Ishikawa (cell line): ENCODE measurements around the gene NPTX1.

Experiments
- CEBPB ChIP-seq: IDR thresholded peaks from 2 replicates; pipeline ENCODE4 v1.6.1; 2012
- CREB1 ChIP-seq: IDR thresholded peaks from 2 replicates; pipeline ENCODE4 v1.6.1; 2012; ENCODE audit warnings: low read depth
- EGR1 ChIP-seq: IDR thresholded peaks from 2 replicates; pipeline ENCODE4 v1.6.1; 2012
- EP300 ChIP-seq: IDR thresholded peaks from 2 replicates; pipeline ENCODE4 v1.6.1; 2012; ENCODE audit warnings: borderline replicate concordance
- FOXM1 ChIP-seq: IDR thresholded peaks from 2 replicates; pipeline ENCODE4 v1.6.1; 2012; ENCODE audit warnings: low read depth, borderline replicate concordance
- MAX ChIP-seq: IDR thresholded peaks from 2 replicates; pipeline ENCODE4 v1.6.1; 2012
- NFIC ChIP-seq: IDR thresholded peaks from 2 replicates; pipeline ENCODE4 v1.6.1; 2012
- RAD21 ChIP-seq: IDR thresholded peaks from 2 replicates; pipeline ENCODE4 v1.6.1; 2012; ENCODE audit warnings: low read depth
- TAF1 ChIP-seq: IDR thresholded peaks from 2 replicates; pipeline ENCODE4 v1.6.1; 2012; ENCODE audit warnings: low read depth, mild to moderate bottlenecking
- TCF12 ChIP-seq: IDR thresholded peaks from 2 replicates; pipeline ENCODE4 v1.6.1; 2012; ENCODE audit warnings: low read depth
- TEAD4 ChIP-seq: IDR thresholded peaks from 2 replicates; pipeline ENCODE4 v1.6.1; 2012
- YY1 ChIP-seq: IDR thresholded peaks from 2 replicates; pipeline ENCODE4 v1.6.1; 2012; ENCODE audit warnings: low read depth
- ZBTB7A ChIP-seq: IDR thresholded peaks from 2 replicates; pipeline ENCODE4 v1.6.1; 2012; ENCODE audit warnings: low read depth
- TF ChIP-seq, protein P1 (sequence below): IDR thresholded peaks from 2 replicates; pipeline ENCODE4 v1.6.1; 2012; ENCODE audit warnings: low read depth, mild to moderate bottlenecking
- TF ChIP-seq, protein P2 (sequence below): IDR thresholded peaks from 2 replicates; pipeline ENCODE4 v1.6.1; 2012

The NPTX1 gene

DNA sequence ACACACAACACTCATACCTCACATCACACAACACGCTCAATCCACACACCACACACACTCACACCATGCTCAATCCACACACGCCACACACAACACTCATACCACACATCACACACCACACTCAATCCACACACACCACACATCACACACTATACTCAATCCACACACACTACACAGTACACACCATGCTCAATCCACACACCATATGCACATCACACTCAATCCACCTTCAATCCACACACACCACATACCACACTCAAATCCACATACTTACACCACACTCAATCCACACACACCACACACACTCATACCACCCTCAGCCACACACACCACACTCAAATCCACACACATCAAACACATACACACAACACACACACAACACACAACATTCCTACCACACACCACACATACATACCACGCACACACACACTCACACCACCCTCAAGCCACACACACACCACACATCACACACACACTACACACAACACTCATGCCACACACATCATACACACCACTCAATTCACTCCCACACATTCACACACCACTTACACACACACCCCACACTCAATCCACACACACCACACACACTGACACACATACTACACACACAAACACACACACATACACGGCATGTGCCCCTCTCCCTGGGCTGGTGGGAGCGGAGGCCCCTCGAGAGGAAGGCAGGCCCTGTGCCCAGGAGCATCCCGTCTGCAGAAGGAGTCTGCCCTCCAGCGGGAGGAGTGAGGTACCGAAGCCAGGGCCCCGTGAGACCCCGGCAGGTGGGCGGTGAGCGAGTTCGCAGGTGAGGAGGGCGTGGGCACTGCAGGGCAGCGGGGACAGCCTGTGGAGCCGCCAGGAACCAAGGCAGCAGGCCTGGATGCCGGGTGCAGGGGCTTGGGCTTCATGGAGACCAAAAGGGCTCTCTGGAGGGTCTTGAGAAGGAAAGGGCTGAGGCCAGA lies 35.1 kb upstream of the NPTX1 start:
- TF ChIP-seq, protein P1, sequence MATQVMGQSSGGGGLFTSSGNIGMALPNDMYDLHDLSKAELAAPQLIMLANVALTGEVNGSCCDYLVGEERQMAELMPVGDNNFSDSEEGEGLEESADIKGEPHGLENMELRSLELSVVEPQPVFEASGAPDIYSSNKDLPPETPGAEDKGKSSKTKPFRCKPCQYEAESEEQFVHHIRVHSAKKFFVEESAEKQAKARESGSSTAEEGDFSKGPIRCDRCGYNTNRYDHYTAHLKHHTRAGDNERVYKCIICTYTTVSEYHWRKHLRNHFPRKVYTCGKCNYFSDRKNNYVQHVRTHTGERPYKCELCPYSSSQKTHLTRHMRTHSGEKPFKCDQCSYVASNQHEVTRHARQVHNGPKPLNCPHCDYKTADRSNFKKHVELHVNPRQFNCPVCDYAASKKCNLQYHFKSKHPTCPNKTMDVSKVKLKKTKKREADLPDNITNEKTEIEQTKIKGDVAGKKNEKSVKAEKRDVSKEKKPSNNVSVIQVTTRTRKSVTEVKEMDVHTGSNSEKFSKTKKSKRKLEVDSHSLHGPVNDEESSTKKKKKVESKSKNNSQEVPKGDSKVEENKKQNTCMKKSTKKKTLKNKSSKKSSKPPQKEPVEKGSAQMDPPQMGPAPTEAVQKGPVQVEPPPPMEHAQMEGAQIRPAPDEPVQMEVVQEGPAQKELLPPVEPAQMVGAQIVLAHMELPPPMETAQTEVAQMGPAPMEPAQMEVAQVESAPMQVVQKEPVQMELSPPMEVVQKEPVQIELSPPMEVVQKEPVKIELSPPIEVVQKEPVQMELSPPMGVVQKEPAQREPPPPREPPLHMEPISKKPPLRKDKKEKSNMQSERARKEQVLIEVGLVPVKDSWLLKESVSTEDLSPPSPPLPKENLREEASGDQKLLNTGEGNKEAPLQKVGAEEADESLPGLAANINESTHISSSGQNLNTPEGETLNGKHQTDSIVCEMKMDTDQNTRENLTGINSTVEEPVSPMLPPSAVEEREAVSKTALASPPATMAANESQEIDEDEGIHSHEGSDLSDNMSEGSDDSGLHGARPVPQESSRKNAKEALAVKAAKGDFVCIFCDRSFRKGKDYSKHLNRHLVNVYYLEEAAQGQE, result no peak
- no peak for TF ChIP-seq MAX
- TF ChIP-seq TCF12, result no peak
- no peak for TF ChIP-seq TAF1
- TF ChIP-seq FOXM1, result no peak
- no peak for TF ChIP-seq EGR1
- no peak for TF ChIP-seq YY1
- no peak for TF ChIP-seq TEAD4
- no peak for TF ChIP-seq CEBPB
- no peak for TF ChIP-seq RAD21
- no peak for TF ChIP-seq CREB1
- no peak for TF ChIP-seq ZBTB7A
- TF ChIP-seq EP300, result no peak
- TF ChIP-seq, protein P2, sequence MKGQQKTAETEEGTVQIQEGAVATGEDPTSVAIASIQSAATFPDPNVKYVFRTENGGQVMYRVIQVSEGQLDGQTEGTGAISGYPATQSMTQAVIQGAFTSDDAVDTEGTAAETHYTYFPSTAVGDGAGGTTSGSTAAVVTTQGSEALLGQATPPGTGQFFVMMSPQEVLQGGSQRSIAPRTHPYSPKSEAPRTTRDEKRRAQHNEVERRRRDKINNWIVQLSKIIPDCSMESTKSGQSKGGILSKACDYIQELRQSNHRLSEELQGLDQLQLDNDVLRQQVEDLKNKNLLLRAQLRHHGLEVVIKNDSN, result no peak
- no peak for TF ChIP-seq NFIC

DNA sequence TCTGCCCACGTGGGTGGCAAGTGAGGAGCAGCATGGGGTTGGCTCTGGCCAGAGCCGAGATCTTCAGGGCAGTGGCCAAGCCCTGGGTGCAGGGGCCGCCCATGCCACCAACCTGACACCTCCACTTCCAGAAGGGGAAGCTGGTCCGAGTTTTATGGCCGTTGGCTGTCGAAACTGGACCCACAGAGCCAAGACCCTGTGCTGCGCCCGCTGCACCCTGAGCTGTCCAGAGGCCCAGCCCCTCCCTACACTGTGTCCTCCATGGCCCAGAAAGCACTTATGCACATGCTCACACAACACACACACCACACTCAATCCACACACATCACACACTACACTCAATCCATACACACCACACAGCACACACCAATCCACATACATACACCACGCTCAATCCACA lies 34.4 kb upstream of the NPTX1 start:
- TF ChIP-seq, protein P1, result no peak
- TF ChIP-seq FOXM1, result no peak
- no peak for TF ChIP-seq CEBPB
- no peak for TF ChIP-seq CREB1
- no peak for TF ChIP-seq TCF12
- no peak for TF ChIP-seq TAF1
- TF ChIP-seq YY1, result no peak
- TF ChIP-seq EGR1, result no peak
- no peak for TF ChIP-seq MAX
- TF ChIP-seq TEAD4, result no peak
- no peak for TF ChIP-seq RAD21
- TF ChIP-seq ZBTB7A, result no peak

- TF ChIP-seq CEBPB, result no peak
These were observed 33.7 kb upstream of the NPTX1 start for GRCh38 chr17:80510132-80510531.

DNA sequence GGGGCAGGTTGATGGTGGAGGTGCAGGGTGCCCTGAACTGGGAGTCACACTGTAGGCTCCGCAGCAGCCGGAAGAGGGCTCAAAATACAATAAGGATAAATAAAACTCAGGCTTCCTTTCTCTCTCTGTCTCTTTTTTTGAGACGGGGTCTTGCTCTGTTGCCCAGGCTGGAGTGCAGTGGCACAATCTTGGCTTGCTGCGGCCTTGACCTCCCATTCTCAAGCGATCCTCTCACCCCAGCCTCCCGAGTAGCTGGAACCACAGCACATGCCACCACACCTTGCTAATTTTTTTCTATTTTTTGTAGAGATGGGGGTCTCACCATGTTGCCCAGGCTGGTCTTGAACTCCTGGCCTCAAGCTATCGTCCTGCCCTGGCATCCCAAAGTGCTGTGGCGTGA lies 32.9 kb upstream of the NPTX1 start:
- TF ChIP-seq, protein P1, result no peak
- TF ChIP-seq EP300 (no peak), YY1 (no peak), NFIC (no peak), CREB1 (no peak), CEBPB (no peak), MAX (no peak)
- TF ChIP-seq, protein P2, result no peak
